H1 (cell line): ENCODE measurements around the gene PLEKHH2. TPM values are rescaled to one million over a fixed set of nuclear protein-coding genes. Genes with fewer than 3 reads are reported as not detected.

Source experiments
- CTCF ChIA-PET: fragments of 300-600 bp; sonication (Branson Sonifier 250); formaldehyde crosslinking; loops from one replicate; lab custom pipeline; 2021; ENCODE audit not compliant: partially characterized antibody; lab: Charles Lee
- POLR2A ChIA-PET: fragments of 300-600 bp; sonication (Branson Sonifier 250); formaldehyde crosslinking; loops from one replicate; lab custom pipeline; 2021; ENCODE audit warnings: inconsistent platforms; ENCODE audit not compliant: partially characterized antibody; lab: Charles Lee
- DNase-seq, 2 experiments: peaks; one replicate each; pipeline versions ENCODE4 v3.0.0 to v3.0.0-alpha.2; 2010 to 2022; ENCODE audit warnings: low spot score in 2 of 2, low read depth in 1 of 2, mixed read lengths in 1 of 2
- FAIRE-seq: peaks from 2 replicates; lab custom pipeline; 2011; peaks lifted over from hg19 to GRCh38; lab: Jason Lieb, UNC
- H2AFZ ChIP-seq: 2 replicates; pipeline ENCODE4 v1.8.1; 2012; ENCODE audit warnings: low read length, inconsistent platforms
- H2AK5ac ChIP-seq: 2 replicates; pipeline ENCODE4 v1.6.1; 2013; ENCODE audit warnings: low read depth, low read length
- H2BK120ac ChIP-seq: replicated peaks from 2 replicates; pipeline ENCODE3; 2013; ENCODE audit warnings: low read depth, low read length, inconsistent platforms
- H2BK12ac ChIP-seq: 2 replicates; pipeline ENCODE4 v1.6.1; 2013; ENCODE audit warnings: low read depth, low read length
- H2BK15ac ChIP-seq: 2 replicates; pipeline ENCODE4 v1.6.1; 2013; ENCODE audit warnings: low read length
- H2BK20ac ChIP-seq: 2 replicates; pipeline ENCODE4 v1.6.1; 2013; ENCODE audit warnings: low read length
- H2BK5ac ChIP-seq: 2 replicates; pipeline ENCODE4 v1.6.1; 2013; ENCODE audit warnings: low read depth, low read length
- H3K14ac ChIP-seq: 2 replicates; pipeline ENCODE4 v1.6.1; 2013; ENCODE audit warnings: inconsistent platforms; ENCODE audit not compliant: insufficient read length
- H3K18ac ChIP-seq: 2 replicates; pipeline ENCODE4 v1.6.1; 2013; ENCODE audit warnings: low read length; ENCODE audit errors: extremely low read depth
- H3K23ac ChIP-seq: 2 replicates; pipeline ENCODE4 v1.6.1; 2013; ENCODE audit warnings: inconsistent platforms; ENCODE audit not compliant: insufficient read length
- H3K23me2 ChIP-seq: 2 replicates; pipeline ENCODE4 v1.6.1; 2013; ENCODE audit warnings: low read depth, low read length
- H3K27ac ChIP-seq: 2 replicates; pipeline ENCODE4 v1.6.1; 2011; ENCODE audit warnings: low read depth, low read length, inconsistent platforms
- H3K27me3 ChIP-seq, 4 experiments: replicated peaks in 1 of 4; 1 replicate in 1 of 4; 2 replicates in 3 of 4; pipeline versions ENCODE4 v1.6.1 to v1.8.1; 2011 to 2013; ENCODE audit warnings: low read length in 3 of 4, mild to moderate bottlenecking in 3 of 4, inconsistent platforms in 2 of 4, mixed read lengths in 2 of 4, moderate library complexity in 1 of 4; ENCODE audit not compliant: control insufficient read depth in 3 of 4, insufficient read depth in 3 of 4; ENCODE audit errors: extremely low read depth in 1 of 4
- H3K36me3 ChIP-seq, 4 experiments: 2 replicates each; pipeline versions ENCODE4 v1.6.1 to v1.8.1; 2011 to 2013; ENCODE audit warnings: mild to moderate bottlenecking in 4 of 4, low read length in 3 of 4, moderate library complexity in 2 of 4, control low read depth in 1 of 4, inconsistent platforms in 1 of 4; ENCODE audit not compliant: insufficient read depth in 4 of 4, control insufficient read depth in 2 of 4
- H3K4ac ChIP-seq: replicated peaks from 2 replicates; pipeline ENCODE3; 2013; ENCODE audit warnings: low read length, low read depth, mixed read lengths, inconsistent platforms; ENCODE audit not compliant: insufficient read length
- H3K4me1 ChIP-seq, 4 experiments: replicated peaks in 1 of 4; 1 replicate in 1 of 4; 2 replicates in 3 of 4; pipeline versions ENCODE4 v1.6.1 to v1.8.1; 2011 to 2013; ENCODE audit warnings: low read length in 3 of 4, inconsistent platforms in 2 of 4, mixed read lengths in 1 of 4; ENCODE audit not compliant: insufficient read depth in 4 of 4, control insufficient read depth in 3 of 4
- H3K4me2 ChIP-seq, 2 experiments: 2 replicates each; pipeline versions ENCODE4 v1.6.1 to v1.8.1; 2011 to 2013; ENCODE audit warnings: low read depth in 2 of 2, low read length in 2 of 2, control low read depth in 1 of 2, inconsistent platforms in 1 of 2, mild to moderate bottlenecking in 1 of 2; ENCODE audit not compliant: insufficient read depth in 1 of 2
- H3K4me3 ChIP-seq, 4 experiments: fragments of 200-600, 300-600 bp in 1 of 4; sonication (generic), shearing (Covaris generic), sonication (Bioruptor Twin) in 1 of 4; 2 replicates each; pipeline versions ENCODE4 v1.5.1 to v1.8.1; 2011 to 2016; ENCODE audit warnings: low read length in 4 of 4, low read depth in 3 of 4, control low read depth in 2 of 4, inconsistent platforms in 2 of 4, mild to moderate bottlenecking in 2 of 4, mixed read lengths in 1 of 4, moderate library complexity in 1 of 4; ENCODE audit not compliant: insufficient read depth in 2 of 4; ENCODE audit errors: extremely low read depth in 1 of 4
- H3K56ac ChIP-seq: replicated peaks from 2 replicates; pipeline ENCODE3; 2013; ENCODE audit warnings: low read depth, mild to moderate bottlenecking, mixed read lengths, low read length, inconsistent platforms; ENCODE audit not compliant: insufficient read length
- H3K79me1 ChIP-seq: 2 replicates; pipeline ENCODE4 v1.6.1; 2013; ENCODE audit warnings: low read depth, low read length, control low read depth
- H3K79me2 ChIP-seq, 2 experiments: 2 replicates each; pipeline versions ENCODE4 v1.6.1 to v1.8.1; 2012 to 2013; ENCODE audit warnings: low read length in 2 of 2, mild to moderate bottlenecking in 2 of 2, inconsistent platforms in 1 of 2; ENCODE audit not compliant: insufficient read depth in 2 of 2, control insufficient read depth in 1 of 2
- H3K9ac ChIP-seq, 4 experiments: replicated peaks in 1 of 4; 1 replicate in 1 of 4; 2 replicates in 3 of 4; pipeline versions ENCODE4 v1.6.1 to v1.8.1; 2011 to 2013; ENCODE audit warnings: low read depth in 3 of 4, low read length in 3 of 4, control low read depth in 2 of 4, mild to moderate bottlenecking in 2 of 4, moderate library complexity in 2 of 4, inconsistent platforms in 1 of 4; ENCODE audit errors: extremely low read depth in 1 of 4
- H3K9me3 ChIP-seq, 2 experiments: 2 replicates each; pipeline versions ENCODE4 v1.6.1 to v1.8.1; 2012 to 2013; ENCODE audit warnings: mild to moderate bottlenecking in 2 of 2, moderate library complexity in 2 of 2, control low read depth in 1 of 2, inconsistent platforms in 1 of 2, low read depth in 1 of 2, low read length in 1 of 2, mixed read lengths in 1 of 2; ENCODE audit not compliant: insufficient read depth in 2 of 2
- H4K20me1 ChIP-seq, 2 experiments: replicated peaks in 1 of 2; 2 replicates each; pipeline versions ENCODE3 to v1.8.1; 2011 to 2013; ENCODE audit warnings: inconsistent platforms in 2 of 2, low read length in 2 of 2, mild to moderate bottlenecking in 1 of 2; ENCODE audit not compliant: insufficient read depth in 2 of 2, control insufficient read depth in 1 of 2
- H4K5ac ChIP-seq: 2 replicates; pipeline ENCODE4 v1.6.1; 2013; ENCODE audit warnings: low read length, low read depth, mixed read lengths, inconsistent platforms; ENCODE audit not compliant: insufficient read length
- H4K8ac ChIP-seq: 2 replicates; pipeline ENCODE4 v1.8.0; 2013; ENCODE audit warnings: mild to moderate bottlenecking, moderate library complexity, low read length, inconsistent platforms; ENCODE audit not compliant: insufficient read depth; ENCODE audit errors: extremely low read depth
- H4K91ac ChIP-seq: replicated peaks from 2 replicates; pipeline ENCODE3; 2013; ENCODE audit warnings: low read length, mixed read lengths, inconsistent platforms; ENCODE audit not compliant: insufficient read length
- ASH2L ChIP-seq: fragments of 200-600, 300-600 bp; sonication (generic); IDR thresholded peaks from one replicate; pipeline ENCODE4 v1.7.1; 2017; ENCODE audit warnings: low read length
- ATF2 ChIP-seq: IDR thresholded peaks from 2 replicates; pipeline ENCODE4 v1.6.1; 2012; ENCODE audit warnings: low read length, inconsistent platforms
- CBX5 ChIP-seq: fragments of 300-800, 300-1000 bp; sonication (generic); IDR thresholded peaks from 2 replicates; pipeline ENCODE4 v1.7.1; 2016; ENCODE audit warnings: antibody characterized with exemption, low read length, low read depth
- EP300 ChIP-seq, 2 experiments: IDR thresholded peaks; 1 replicate in 1 of 2; 2 replicates in 1 of 2; pipeline ENCODE4 v1.6.1; 2011 to 2012; ENCODE audit warnings: low read depth in 2 of 2, low read length in 2 of 2, mild to moderate bottlenecking in 2 of 2, borderline replicate concordance in 1 of 2, inconsistent platforms in 1 of 2, moderate library complexity in 1 of 2
- KDM5A ChIP-seq: fragments of 200-600 bp; IDR thresholded peaks from 2 replicates; pipeline ENCODE4 v1.7.1; 2012; ENCODE audit warnings: mild to moderate bottlenecking, low read length, inconsistent platforms, mixed read lengths
- MAFK ChIP-seq: IDR thresholded peaks from 2 replicates; pipeline ENCODE4 v1.6.1; 2012; ENCODE audit warnings: low read depth, mild to moderate bottlenecking, improper control_type of control experiment, low read length
- PHF8 ChIP-seq: fragments of 200-600 bp; sonication (generic); conservative IDR thresholded peaks from 2 replicates; pipeline ENCODE4 v1.7.1; 2012; ENCODE audit warnings: low read depth, mild to moderate bottlenecking, inconsistent platforms, low read length, moderate library complexity
- RNF2 ChIP-seq: fragments of 200-900, 300-1000 bp; sonication (generic); IDR thresholded peaks from 2 replicates; pipeline ENCODE4 v1.7.1; 2016; ENCODE audit warnings: borderline replicate concordance, low read depth, mild to moderate bottlenecking, antibody characterized with exemption, low read length; ENCODE audit not compliant: poor library complexity, severe bottlenecking; ENCODE audit errors: missing control alignments
- RXRA ChIP-seq: IDR thresholded peaks from 2 replicates; pipeline ENCODE4 v1.6.1; 2011; ENCODE audit warnings: low read depth, mild to moderate bottlenecking, low read length, moderate library complexity; ENCODE audit not compliant: insufficient read depth
- TAF1 ChIP-seq: IDR thresholded peaks from 2 replicates; pipeline ENCODE4 v1.6.1; 2011; ENCODE audit warnings: mild to moderate bottlenecking, low read depth, low read length
- TCF12 ChIP-seq: IDR thresholded peaks from 2 replicates; pipeline ENCODE4 v1.6.1; 2011; ENCODE audit warnings: low read depth, mild to moderate bottlenecking, low read length
- TEAD4 ChIP-seq: IDR thresholded peaks from 2 replicates; pipeline ENCODE4 v1.6.1; 2012; ENCODE audit warnings: low read depth, low read length, inconsistent platforms, mixed read lengths
- polyA plus RNA-seq, 7 experiments: library from polyadenylated mRNA; depleted of rRNA in 3 of 7; stranded (reverse) in 5 of 7; unstranded in 2 of 7; fragments of >200 nt in 5 of 7; fragments of 200-250 nt in 2 of 7; gene quantifications; 1 replicate in 5 of 7; 2 replicates in 1 of 7; 4 replicates in 1 of 7; pipeline versions ENCODE4 v1.2.1 to v1.2.3, GENCODE V29; 2011 to 2013; ENCODE audit warnings: missing spikeins in 2 of 7, mixed read lengths in 2 of 7
- total RNA-seq: library from RNA; stranded (reverse); fragmentation: NEBNext Ultra II Directional; extraction: Animal tissue kit (Norgen Biotek cat#: 25700); gene quantifications from 2 replicates; pipeline ENCODE4 v1.2.1, GENCODE V29; 2021

PLEKHH2 gene
- total and polyA plus RNA-seq, 2 of the 8 experiments (the other 6 are each of a cell fraction or from before 2014, with no cell fraction given): 2.2 to 5.0 TPM

DNA sequence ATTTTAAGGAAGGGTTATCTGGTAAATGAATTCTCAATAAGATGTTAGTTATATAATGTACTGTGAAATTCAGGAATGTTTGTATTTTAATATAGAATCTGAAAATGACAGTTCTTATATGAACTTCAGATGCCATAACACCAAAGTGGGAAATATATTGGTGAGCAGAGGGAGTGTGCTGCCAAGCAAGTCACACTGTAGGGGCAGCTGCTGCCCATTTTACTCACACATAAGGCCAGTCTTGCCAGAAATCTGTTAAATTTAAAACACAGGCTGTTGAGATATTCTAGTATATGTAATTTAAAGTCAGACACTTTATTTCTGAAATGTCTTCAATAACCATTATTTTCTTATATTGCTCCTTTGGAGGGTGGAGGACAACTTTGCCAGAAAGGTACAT is 73.8 kb downstream of the PLEKHH2 start:
- FAIRE-seq: no peak
- H3K4ac ChIP-seq: no peak overlapping the region
- H3K4me3 ChIP-seq: no peak overlapping the region
- no peak overlapping the region for H2AK5ac ChIP-seq
- H4K8ac ChIP-seq: no peak overlapping the region
- H3K27me3 ChIP-seq: no peaks in the 10 kb centered on the region
- no peak overlapping the region for H3K56ac ChIP-seq
- no peaks in the 10 kb centered on the region for H3K79me1 ChIP-seq
- no peak overlapping the region for H2BK5ac ChIP-seq
- H3K4me2 ChIP-seq: no peak overlapping the region
- H4K5ac ChIP-seq: no peak overlapping the region
- H2BK20ac ChIP-seq: no peak overlapping the region
- H3K14ac ChIP-seq: no peak overlapping the region
- no peak for TF ChIP-seq TCF12
- TF ChIP-seq KDM5A: no peak
- TF ChIP-seq CBX5: no peak
- TF ChIP-seq ASH2L: no peak
- no peak for TF ChIP-seq PHF8
- TF ChIP-seq RXRA: no peak
- no peak for TF ChIP-seq MAFK
- TF ChIP-seq ATF2: no peak
- TF ChIP-seq TEAD4: no peak
- no peak for TF ChIP-seq TAF1
- TF ChIP-seq EP300 (IDR thresholded peaks at IDR 0.05; ENCODE audit: borderline replicate concordance in 1 of 2, low read depth in 2 of 2, low read length in 2 of 2): no peak
- TF ChIP-seq RNF2: no peak
- no peak overlapping the region for H2BK15ac ChIP-seq
- H3K9ac ChIP-seq: no peak overlapping the region
- no peak overlapping the region for H2AFZ ChIP-seq
- no peaks in the 10 kb centered on the region for H3K23me2 ChIP-seq
- ChIA-PET POLR2A (no interaction called here), CTCF (interaction anchor here (1.6 kb wide), 1 partner anchor 9 kb away, joined by 4 read pairs; no protein-coding TSS in a partner anchor)
- H2BK120ac ChIP-seq: no peak overlapping the region
- H3K9me3 ChIP-seq: no peaks in the 10 kb centered on the region
- H3K4me1 ChIP-seq: peaks cover 0 to 7% (median 3%) of the 10 kb centered on the region in 4 experiments; a peak in 3 of 7 replicates
- H4K20me1 ChIP-seq: no peaks in the 10 kb centered on the region
- DNase-seq: no peak
- no peaks in the 10 kb centered on the region for H3K79me2 ChIP-seq
- no peak overlapping the region for H3K27ac ChIP-seq
- no peaks in the 10 kb centered on the region for H3K36me3 ChIP-seq
- no peak overlapping the region for H3K23ac ChIP-seq
- H2BK12ac ChIP-seq: no peak overlapping the region
- no peak overlapping the region for H3K18ac ChIP-seq
- no peak overlapping the region for H4K91ac ChIP-seq
